Measurements from ENCODE around the gene AKT2.

Gene AKT2

GRCh38 chr19:40249781-40250180 lies 35.4 kb downstream of the AKT2 start:
- DNase-seq = no peak

GRCh38 chr19:40249201-40249600 lies 35.9 kb downstream of the AKT2 start:
- DNase-seq = no peak

GRCh38 chr19:40247735-40248262 lies 37.3 kb downstream of the AKT2 start:
- DNase-seq = no peak

GRCh38 chr19:40247178-40247577 lies 38.0 kb downstream of the AKT2 start:
- DNase-seq = no peak

GRCh38 chr19:40246292-40247073 lies 38.7 kb downstream of the AKT2 start:
- DNase-seq = no peak

- DNase-seq = no peak
Observed at GRCh38 chr19:40245506-40246128, 39.5 kb downstream of the AKT2 start.

GRCh38 chr19:40244579-40245317 lies 40.4 kb downstream of the AKT2 start:
- DNase-seq = no peak

- DNase-seq = no peak
Observed at GRCh38 chr19:40243181-40243580, 42.0 kb downstream of the AKT2 start.

- no peak for DNase-seq
Observed at GRCh38 chr19:40242480-40242879, 42.7 kb downstream of the AKT2 start.

GRCh38 chr19:40241809-40242384 lies 43.2 kb downstream of the AKT2 start:
- no peak for DNase-seq

GRCh38 chr19:40241125-40241808 lies 43.9 kb downstream of the AKT2 start:
- no peak for DNase-seq

- no peak for DNase-seq
Observed at GRCh38 chr19:40240332-40240731, 44.8 kb downstream of the AKT2 start.

- DNase-seq = no peak
Observed at GRCh38 chr19:40239415-40240226, 45.5 kb downstream of the AKT2 start.

GRCh38 chr19:40238775-40239174 lies 46.4 kb downstream of the AKT2 start:
- no peak for DNase-seq

GRCh38 chr19:40237791-40238190 lies 47.4 kb downstream of the AKT2 start:
- DNase-seq = no peak

- no peak for DNase-seq
Observed at GRCh38 chr19:40236366-40236765, 48.8 kb downstream of the AKT2 start.

- DNase-seq = no peak
Observed at GRCh38 chr19:40236026-40236355, 49.2 kb downstream of the AKT2 start.

GRCh38 chr19:40235238-40236025 lies 49.7 kb downstream of the AKT2 start:
- no peak for DNase-seq

- DNase-seq = no peak
Observed at GRCh38 chr19:40234429-40235237, 50.5 kb downstream of the AKT2 start.

- DNase-seq = no peak
Observed at GRCh38 chr19:40233811-40234389, 51.2 kb downstream of the AKT2 start.

Measured in stimulated activated CD8-positive, alpha-beta memory T cell treated with anti-CD3 and anti-CD28 coated beads, Interleukin-4, amount 100 ng/mL, for 48 hours (primary cell).